Progenitor cell of endocrine pancreas (in vitro differentiated cells): ENCODE data around the gene LMLN. TPM values are rescaled to one million over a fixed set of nuclear protein-coding genes. Genes with fewer than 3 reads are reported as not detected.

ENCODE experiments used
- DNase-seq: peaks from one replicate; pipeline ENCODE4 v3.0.0; 2021; ENCODE audit warnings: low spot score; ENCODE audit not compliant: unreplicated experiment
- H3K27ac Mint-ChIP-seq: 2 replicates; pipeline ENCODE4 v1.8.0; 2021; ENCODE audit warnings: mild to moderate bottlenecking, moderate library complexity, mixed read lengths
- H3K27me3 Mint-ChIP-seq: 2 replicates; pipeline ENCODE4 v1.8.0; 2021; ENCODE audit warnings: mixed read lengths
- H3K36me3 Mint-ChIP-seq: 2 replicates; pipeline ENCODE4 v1.8.0; 2022; ENCODE audit warnings: mixed read lengths; ENCODE audit not compliant: insufficient read depth
- H3K4me1 Mint-ChIP-seq: 2 replicates; pipeline ENCODE4 v1.8.0; 2021; ENCODE audit warnings: low read depth, mixed read lengths
- H3K4me3 Mint-ChIP-seq: 2 replicates; pipeline ENCODE4 v1.8.0; 2021; ENCODE audit warnings: low read depth, mild to moderate bottlenecking, moderate library complexity, mixed read lengths
- H3K9me3 Mint-ChIP-seq: 2 replicates; pipeline ENCODE4 v1.8.0; 2021; ENCODE audit warnings: low read depth, mixed read lengths
- CTCF ChIP-seq: fragments of 200-600 bp; sonication (generic); IDR thresholded peaks from one replicate; pipeline ENCODE4 v1.5.0; 2021; ENCODE audit warnings: antibody characterized with exemption, mild to moderate bottlenecking; ENCODE audit not compliant: unreplicated experiment
- total RNA-seq: library from RNA; stranded (reverse); gene quantifications from 2 replicates; pipeline ENCODE4 v1.2.1, GENCODE V29; 2021

Gene LMLN
- total RNA-seq, 1 donor from 2014 or later: 14.4 TPM

- Mint-ChIP-seq H3K27me3 (peaks cover 62% of the 10 kb centered on the region), H3K9me3 (peaks cover 3% of the 10 kb centered on the region), H3K27ac (no peak overlapping the region), H3K4me1 (no peaks in the 10 kb centered on the region), H3K4me3 (no peak overlapping the region), H3K36me3 (no peaks in the 10 kb centered on the region)
- no peak for DNase-seq
- no peak for TF ChIP-seq CTCF
Observed at GRCh38 chr3:198061119-198062067, 101.4 kb downstream of the LMLN start.

- Mint-ChIP-seq H3K9me3 (peaks cover 1% of the 10 kb centered on the region), H3K27ac (no peak overlapping the region), H3K27me3 (peaks cover 64% of the 10 kb centered on the region), H3K36me3 (no peaks in the 10 kb centered on the region), H3K4me1 (no peaks in the 10 kb centered on the region), H3K4me3 (no peak overlapping the region)
- no peak for DNase-seq
- TF ChIP-seq CTCF: no peak
Observed at GRCh38 chr3:198062068-198062465, 102.0 kb downstream of the LMLN start.

GRCh38 chr3:198064420-198064819 lies 104.4 kb downstream of the LMLN start:
- no peaks in the 10 kb centered on the region for H3K9me3 Mint-ChIP-seq
- no peak overlapping the region for H3K4me3 Mint-ChIP-seq
- H3K27ac Mint-ChIP-seq: no peak overlapping the region
- no peaks in the 10 kb centered on the region for H3K4me1 Mint-ChIP-seq
- TF ChIP-seq CTCF: no peak
- H3K36me3 Mint-ChIP-seq: no peaks in the 10 kb centered on the region
- H3K27me3 Mint-ChIP-seq: peaks cover 59% of the 10 kb centered on the region
- DNase-seq: no peak

- no peak for DNase-seq
- peaks cover 50% of the 10 kb centered on the region for H3K27me3 Mint-ChIP-seq
- no peak for TF ChIP-seq CTCF
- H3K9me3 Mint-ChIP-seq: no peaks in the 10 kb centered on the region
- no peak overlapping the region for H3K4me3 Mint-ChIP-seq
- no peaks in the 10 kb centered on the region for H3K4me1 Mint-ChIP-seq
- H3K36me3 Mint-ChIP-seq: no peaks in the 10 kb centered on the region
- no peak overlapping the region for H3K27ac Mint-ChIP-seq
Observed at GRCh38 chr3:198065897-198066296, 105.9 kb downstream of the LMLN start.

- no peaks in the 10 kb centered on the region for H3K4me1 Mint-ChIP-seq
Observed at GRCh38 chr3:198067416-198067815, 107.4 kb downstream of the LMLN start.

More at GRCh38 chr3:198067416-198067815, 107.4 kb downstream of the LMLN start:
- Mint-ChIP-seq H3K36me3 (no peaks in the 10 kb centered on the region), H3K4me3 (no peak overlapping the region), H3K27ac (no peak overlapping the region), H3K27me3 (peaks cover 52% of the 10 kb centered on the region), H3K9me3 (no peaks in the 10 kb centered on the region)
- no peak for DNase-seq
- TF ChIP-seq CTCF: no peak
